Mucosa of descending colon (tissue), 3 donors: Measurements from ENCODE around the gene OOSP2. TPM values are rescaled to one million over a fixed set of nuclear protein-coding genes. Genes with fewer than 3 reads are reported as not detected.

Source experiments
- ATAC-seq: fragments of 200-7000 bp; cut with Tn5 transposase; one replicate; pipeline ENCODE4 v1.9.1; 2020; ENCODE audit warnings: mild to moderate bottlenecking, moderate library complexity
- DNase-seq, 3 donors: peaks; one replicate each; pipeline ENCODE4 v3.0.0-alpha.2; 2020
- H3K36me3 ChIP-seq: fragments of 200-600 bp; one replicate; pipeline ENCODE4 v1.8.0; 2021; ENCODE audit warnings: low read depth, mild to moderate bottlenecking
- H3K4me1 ChIP-seq: fragments of 200-600 bp; one replicate; pipeline ENCODE4 v1.8.0; 2021; ENCODE audit warnings: low read depth, mild to moderate bottlenecking
- H3K4me3 ChIP-seq: fragments of 200-600 bp; one replicate; pipeline ENCODE4 v1.8.0; 2021; ENCODE audit warnings: mild to moderate bottlenecking
- H3K9me3 ChIP-seq: fragments of 200-600 bp; one replicate; pipeline ENCODE4 v1.8.0; 2021; ENCODE audit warnings: mild to moderate bottlenecking
- intact Hi-C, 2 donors: fragments of 100-400 bp; cut with DNase I in 1 of 2; cut with micrococcal nuclease in 1 of 2; formaldehyde crosslinking; loops; one replicate each; pipeline versions ENCODE4 v1.11.0 to v1.11.1; 2022; cut with DNase I, micrococcal nuclease
- total RNA-seq, 3 donors: library from RNA; stranded (reverse); fragmentation: NEBNext Ultra II Directional in 2 of 3; extraction: Animal tissue kit (Norgen Biotek cat#: 25700) in 2 of 3; gene quantifications; one replicate each; pipeline versions ENCODE4 v1.2.1 to v1.2.4, GENCODE V29; 2021 to 2023
- TF ChIP-seq, protein P1 (sequence below): fragments of 200-600 bp; IDR thresholded peaks from one replicate; pipeline ENCODE4 v1.8.0; 2022; ENCODE audit warnings: antibody characterized with exemption, mild to moderate bottlenecking
- donor health status: DM: no; HTN: no; CAD: no; lungs with moderate emphysema.
- donor health status: DM: no; HTN: no; CAD: no.
- donor health status: DM: no; HTN: yes; CAD: no.

Gene OOSP2
- total RNA-seq, 3 donors from 2014 or later: not detected

DNA sequence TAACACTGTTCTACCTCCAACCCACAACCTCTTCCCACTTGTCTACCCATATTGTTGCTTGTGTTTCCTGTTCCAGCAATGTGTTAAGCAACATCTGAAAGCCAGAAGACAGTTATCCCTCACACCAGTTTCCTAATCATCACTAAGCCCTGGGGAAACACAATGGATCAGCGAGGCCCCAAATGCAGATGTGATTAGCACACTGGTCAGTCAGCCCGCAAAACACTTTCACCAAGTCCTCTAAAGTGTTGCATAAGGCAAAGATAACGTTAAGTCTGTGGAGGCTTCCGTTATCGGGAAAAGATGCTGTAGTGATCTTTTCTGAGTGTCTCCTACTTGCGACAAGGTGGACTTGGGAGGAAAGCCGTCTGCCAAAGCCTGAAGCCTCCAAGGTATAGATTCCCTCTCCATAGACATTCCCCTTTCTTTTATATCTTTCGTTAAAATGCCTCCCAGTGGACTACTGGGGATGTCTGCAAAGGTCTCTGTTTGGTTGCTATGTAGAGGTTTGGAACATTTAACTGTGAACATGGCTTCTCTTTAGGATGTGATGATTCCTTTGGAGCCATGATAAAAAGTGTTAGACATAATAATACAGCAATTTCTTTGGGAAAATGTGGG is 16.2 kb downstream of the OOSP2 start, which contains the start of gene MS4A3:
Gene MS4A3 (plus strand): TSS at position 317 of the 621 bp plus-strand sequence. CDS start 4,496 bp downstream, outside the sequence.
- intact Hi-C loops: no loop called here
- no peaks in the 10 kb centered on the region for H3K4me1 ChIP-seq
- H3K9me3 ChIP-seq: no peaks in the 10 kb centered on the region
- H3K4me3 ChIP-seq: no peak within 1 kb of the TSS
- ATAC-seq (no peak), DNase-seq (no peak)
- TF ChIP-seq, protein P1, sequence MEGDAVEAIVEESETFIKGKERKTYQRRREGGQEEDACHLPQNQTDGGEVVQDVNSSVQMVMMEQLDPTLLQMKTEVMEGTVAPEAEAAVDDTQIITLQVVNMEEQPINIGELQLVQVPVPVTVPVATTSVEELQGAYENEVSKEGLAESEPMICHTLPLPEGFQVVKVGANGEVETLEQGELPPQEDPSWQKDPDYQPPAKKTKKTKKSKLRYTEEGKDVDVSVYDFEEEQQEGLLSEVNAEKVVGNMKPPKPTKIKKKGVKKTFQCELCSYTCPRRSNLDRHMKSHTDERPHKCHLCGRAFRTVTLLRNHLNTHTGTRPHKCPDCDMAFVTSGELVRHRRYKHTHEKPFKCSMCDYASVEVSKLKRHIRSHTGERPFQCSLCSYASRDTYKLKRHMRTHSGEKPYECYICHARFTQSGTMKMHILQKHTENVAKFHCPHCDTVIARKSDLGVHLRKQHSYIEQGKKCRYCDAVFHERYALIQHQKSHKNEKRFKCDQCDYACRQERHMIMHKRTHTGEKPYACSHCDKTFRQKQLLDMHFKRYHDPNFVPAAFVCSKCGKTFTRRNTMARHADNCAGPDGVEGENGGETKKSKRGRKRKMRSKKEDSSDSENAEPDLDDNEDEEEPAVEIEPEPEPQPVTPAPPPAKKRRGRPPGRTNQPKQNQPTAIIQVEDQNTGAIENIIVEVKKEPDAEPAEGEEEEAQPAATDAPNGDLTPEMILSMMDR: no peak
- H3K36me3 ChIP-seq: no peaks in the 10 kb centered on the region

DNA sequence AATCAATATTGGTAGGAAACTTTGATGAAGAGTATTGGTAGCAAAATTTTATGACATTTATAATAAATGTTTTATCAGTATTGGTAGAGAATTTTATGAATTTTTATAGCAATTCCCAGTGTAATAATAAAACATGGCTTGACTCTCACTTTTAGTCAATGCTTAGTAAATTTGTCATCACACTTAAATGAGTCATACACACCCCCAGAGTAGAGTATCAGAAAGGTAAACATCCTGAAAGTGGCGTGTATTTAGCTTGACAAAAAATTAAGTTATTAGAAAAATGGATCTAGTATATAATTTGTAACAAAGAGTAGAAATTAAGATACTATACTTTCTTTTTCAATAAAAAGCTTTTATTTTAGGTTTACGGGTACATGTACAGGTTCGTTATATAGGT is 18.8 kb downstream of the OOSP2 start:
- H3K4me3 ChIP-seq: no peak overlapping the region
- intact Hi-C loops: no loop called here
- TF ChIP-seq, protein P1: no peak
- DNase-seq (no peak), ATAC-seq (no peak)
- H3K36me3 ChIP-seq: no peaks in the 10 kb centered on the region
- no peaks in the 10 kb centered on the region for H3K4me1 ChIP-seq
- no peaks in the 10 kb centered on the region for H3K9me3 ChIP-seq

DNA sequence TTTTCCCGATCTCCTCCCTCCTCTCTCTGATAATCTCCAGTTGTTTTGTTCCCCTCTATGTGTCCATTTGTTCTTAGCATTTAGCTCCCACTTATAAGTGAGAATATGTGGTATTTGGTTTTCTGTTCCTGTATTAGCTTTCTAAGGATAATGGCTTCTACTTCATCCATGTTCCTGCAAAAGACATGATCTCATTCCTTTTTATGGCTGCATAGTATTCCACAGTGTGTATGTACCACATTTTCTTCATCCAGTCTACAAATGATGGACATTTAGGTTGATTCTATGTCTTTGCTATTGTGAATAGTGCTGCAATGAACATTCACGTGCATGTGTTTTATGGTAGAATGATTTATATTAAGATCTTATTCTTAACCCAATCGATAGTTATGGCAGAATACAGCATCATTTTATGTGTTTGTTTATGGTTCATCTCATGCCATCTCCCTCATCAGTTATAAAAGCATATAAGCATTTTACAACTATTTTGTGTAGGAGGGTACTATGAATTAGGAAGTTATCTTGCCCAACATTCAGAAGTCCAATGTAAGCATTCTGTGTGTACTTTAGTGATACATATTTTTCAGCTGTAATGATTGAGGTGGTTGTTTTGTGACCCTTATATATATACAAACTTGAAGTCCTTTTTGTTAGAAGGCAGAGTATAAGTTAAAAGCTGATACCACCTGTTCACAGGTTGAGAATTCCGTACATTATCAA is 19.5 kb downstream of the OOSP2 start:
- TF ChIP-seq, protein P1: no peak
- intact Hi-C loops: no loop called here
- Histone ChIP-seq H3K36me3 (no peaks in the 10 kb centered on the region), H3K4me1 (no peaks in the 10 kb centered on the region), H3K4me3 (no peak overlapping the region), H3K9me3 (no peaks in the 10 kb centered on the region)
- DNase-seq (no peak), ATAC-seq (no peak)

DNA sequence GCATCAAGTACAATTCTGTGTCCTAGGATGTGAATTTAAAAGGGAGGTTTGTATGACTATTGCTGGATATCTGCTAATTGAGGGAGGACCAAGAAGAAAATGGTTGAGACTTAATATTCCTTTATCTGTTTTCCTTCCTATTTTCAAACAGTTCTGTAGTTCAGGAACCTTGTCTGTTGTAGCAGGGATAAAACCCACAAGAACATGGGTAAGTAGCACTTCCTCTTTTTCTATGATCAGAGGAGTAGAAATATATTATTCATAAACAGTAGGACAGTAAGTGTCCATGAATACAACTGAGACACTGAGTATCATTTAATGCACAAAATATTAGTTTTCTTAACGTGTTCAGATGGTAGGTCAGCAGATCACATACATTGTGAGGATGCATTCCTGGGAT is 23.9 kb downstream of the OOSP2 start:
- Histone ChIP-seq H3K9me3 (no peaks in the 10 kb centered on the region), H3K36me3 (no peaks in the 10 kb centered on the region), H3K4me1 (no peaks in the 10 kb centered on the region), H3K4me3 (no peak overlapping the region)
- intact Hi-C loops: no loop called here
- ATAC-seq (no peak), DNase-seq (no peak)
- TF ChIP-seq, protein P1: no peak

DNA sequence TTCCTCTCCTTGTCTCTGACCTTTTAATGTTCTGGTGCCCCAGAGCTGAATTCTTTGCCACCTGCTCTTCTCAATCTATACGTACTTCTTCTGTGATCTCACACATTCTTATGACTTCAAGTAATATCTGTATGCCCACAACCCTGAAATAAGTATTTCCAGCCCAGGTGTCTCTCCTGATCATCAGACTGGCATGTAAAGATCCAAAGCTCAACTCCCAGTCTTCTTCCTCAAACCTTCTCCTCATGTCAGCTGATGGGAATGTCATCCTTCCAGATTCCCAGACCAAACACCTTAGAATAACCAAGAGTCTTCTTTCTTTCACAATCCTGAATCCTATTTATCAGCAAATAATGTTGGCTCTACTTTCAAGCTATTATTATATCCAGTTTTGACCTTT is 25.6 kb downstream of the OOSP2 start:
- no peak for DNase-seq
- TF ChIP-seq, protein P1: no peak
- intact Hi-C loops: no loop called here

More for the DNA sequence above, 25.6 kb downstream of the OOSP2 start:
- Histone ChIP-seq H3K4me1 (no peaks in the 10 kb centered on the region), H3K4me3 (no peak overlapping the region), H3K36me3 (no peaks in the 10 kb centered on the region), H3K9me3 (no peaks in the 10 kb centered on the region)
- ATAC-seq: no peak
